IPS-18c (cell line): ENCODE data around the gene DEDD2.

Experiments used
- H3K4me3 ChIP-seq: 2 replicates; pipeline ENCODE4 v1.7.0; 2013; ENCODE audit warnings: low read depth, mild to moderate bottlenecking, low read length, moderate library complexity; ENCODE audit not compliant: insufficient read depth
- H3K9me3 ChIP-seq: one replicate; pipeline ENCODE4 v1.6.1; 2013; ENCODE audit warnings: mild to moderate bottlenecking, low read length, moderate library complexity; ENCODE audit not compliant: control insufficient read depth, insufficient read depth

The DEDD2 gene

GRCh38 chr19:42234364-42234763, 16.9 kb upstream of the DEDD2 start:
- Histone ChIP-seq H3K9me3 (no peaks in the 10 kb centered on the region), H3K4me3 (no peak overlapping the region)

- no peak overlapping the region for H3K4me3 ChIP-seq
- no peaks in the 10 kb centered on the region for H3K9me3 ChIP-seq
These were observed 16.3 kb upstream of the DEDD2 start for GRCh38 chr19:42233678-42234292.

- Histone ChIP-seq H3K4me3 (no peak overlapping the region), H3K9me3 (no peaks in the 10 kb centered on the region)
These were observed 15.6 kb upstream of the DEDD2 start for GRCh38 chr19:42233106-42233505.

- Histone ChIP-seq H3K4me3 (no peak overlapping the region), H3K9me3 (no peaks in the 10 kb centered on the region)
These were observed 15.0 kb upstream of the DEDD2 start for GRCh38 chr19:42232435-42232834.

- H3K4me3 ChIP-seq, result no peak overlapping the region
- no peaks in the 10 kb centered on the region for H3K9me3 ChIP-seq
These were observed 13.1 kb upstream of the DEDD2 start for GRCh38 chr19:42230571-42230970.

DNA sequence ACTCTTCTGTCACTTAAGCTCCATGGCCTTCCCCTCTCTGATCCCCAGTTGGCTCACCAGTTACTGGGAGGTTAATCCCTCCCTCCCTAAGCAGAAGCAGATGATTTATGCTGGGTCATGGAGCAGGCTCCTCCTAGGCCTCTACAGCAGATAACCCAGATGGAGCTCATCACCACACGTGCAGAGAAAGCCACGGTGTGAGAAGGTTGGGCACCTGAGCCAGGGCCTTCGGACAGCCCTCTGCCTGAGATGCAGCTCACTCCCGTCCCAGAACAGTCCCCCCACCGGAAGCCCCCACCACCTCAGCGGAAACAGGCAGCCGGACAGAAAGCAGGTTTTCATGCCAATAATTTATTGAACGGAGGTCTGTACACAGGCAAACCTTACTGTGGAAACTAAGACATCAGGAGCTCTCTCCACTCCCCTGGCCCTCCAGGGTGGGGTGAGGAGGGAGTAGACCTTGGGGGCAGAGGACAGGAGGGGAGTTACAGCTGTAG, 12.4 kb upstream of the DEDD2 start:
- no peaks in the 10 kb centered on the region for H3K9me3 ChIP-seq
- H3K4me3 ChIP-seq, result no peak overlapping the region

DNA sequence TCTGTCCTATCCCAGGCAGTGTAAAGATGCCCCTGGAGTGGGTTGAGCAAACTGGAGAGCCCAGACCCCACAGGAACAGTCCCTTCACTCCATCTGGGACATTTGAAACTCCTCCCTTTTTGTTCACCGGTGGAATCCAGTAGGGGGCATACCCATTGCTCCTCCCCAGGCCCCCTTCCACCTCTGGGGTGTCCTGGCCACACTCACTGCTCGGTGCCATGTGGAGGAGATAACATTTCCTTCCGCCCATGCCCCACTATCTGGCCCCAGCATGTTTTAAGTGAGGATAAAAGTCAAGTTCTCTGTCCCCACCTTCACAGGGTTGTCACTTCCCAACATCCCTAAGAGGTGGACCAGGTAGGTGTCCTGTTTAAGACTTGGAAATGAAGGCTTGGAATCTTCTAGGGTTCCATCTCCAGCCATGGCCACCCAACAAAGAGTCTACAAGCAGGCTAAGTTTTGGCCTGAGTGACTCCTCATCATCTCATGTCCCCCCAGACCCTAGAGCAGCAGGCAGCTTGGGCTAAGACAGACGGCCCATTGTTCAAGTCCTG, 11.9 kb upstream of the DEDD2 start:
- H3K9me3 ChIP-seq, result no peaks in the 10 kb centered on the region
- H3K4me3 ChIP-seq, result no peak overlapping the region

DNA sequence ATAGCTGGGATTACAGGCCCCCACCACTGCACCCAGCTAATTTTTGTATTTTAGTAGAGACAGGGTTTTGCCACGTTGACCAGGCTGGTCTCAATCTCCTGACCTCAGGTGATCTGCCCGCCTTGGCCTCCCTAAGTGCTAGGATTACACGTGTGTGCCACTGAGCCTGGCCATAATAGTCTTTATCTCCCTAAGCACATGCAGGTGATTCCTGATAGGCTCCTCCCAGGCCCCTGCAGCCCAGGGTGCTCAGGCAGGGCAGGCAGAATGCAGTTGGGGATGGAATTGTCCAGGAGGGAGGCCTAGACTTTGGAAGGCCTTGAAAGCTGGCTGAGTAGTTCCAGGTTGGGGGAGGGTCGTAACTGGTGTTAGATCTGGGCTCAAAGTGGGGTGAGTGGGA, 11.2 kb upstream of the DEDD2 start:
- Histone ChIP-seq H3K9me3 (no peaks in the 10 kb centered on the region), H3K4me3 (no peak overlapping the region)

DNA sequence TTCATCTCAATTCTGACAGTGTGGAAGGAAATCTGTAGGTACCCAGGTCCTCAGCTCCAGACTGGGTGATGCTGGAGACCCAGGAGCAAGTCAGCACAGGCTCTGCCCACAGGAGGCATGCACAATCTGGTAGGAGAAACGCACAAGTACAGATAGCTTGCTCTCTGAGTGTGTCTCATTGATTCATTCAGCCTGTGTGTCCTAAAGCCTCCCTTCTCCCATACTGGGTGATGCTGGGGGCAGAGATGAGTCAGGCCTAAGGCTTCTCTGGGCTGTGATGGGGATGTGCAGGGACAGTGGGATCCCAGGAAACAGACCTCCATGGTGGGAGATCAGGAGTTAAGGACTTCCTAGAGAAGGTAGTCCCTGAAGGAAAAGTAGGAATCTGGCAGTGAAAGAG, 9.4 kb upstream of the DEDD2 start:
- Histone ChIP-seq H3K9me3 (no peaks in the 10 kb centered on the region), H3K4me3 (no peak overlapping the region)

DNA sequence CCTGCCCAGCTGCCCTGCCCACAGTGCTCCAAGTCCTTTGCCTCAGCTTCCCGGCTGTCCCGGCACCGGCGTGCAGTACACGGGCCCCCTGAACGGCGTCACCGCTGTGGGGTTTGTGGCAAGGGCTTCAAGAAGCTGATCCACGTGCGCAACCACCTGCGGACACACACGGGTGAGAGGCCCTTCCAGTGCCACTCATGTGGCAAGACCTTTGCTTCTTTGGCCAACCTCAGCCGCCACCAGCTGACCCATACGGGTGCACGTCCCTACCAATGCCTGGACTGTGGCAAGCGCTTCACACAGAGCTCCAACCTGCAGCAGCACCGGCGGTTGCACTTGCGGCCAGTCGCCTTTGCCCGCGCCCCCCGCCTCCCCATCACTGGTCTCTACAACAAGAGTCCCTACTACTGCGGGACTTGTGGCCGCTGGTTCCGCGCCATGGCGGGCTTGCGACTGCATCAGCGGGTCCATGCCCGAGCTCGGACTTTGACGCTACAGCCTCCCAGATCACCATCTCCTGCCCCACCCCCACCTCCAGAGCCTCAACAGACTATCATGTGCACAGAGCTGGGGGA, 8.3 kb upstream of the DEDD2 start:
- Histone ChIP-seq H3K4me3 (no peak overlapping the region), H3K9me3 (no peaks in the 10 kb centered on the region)

DNA sequence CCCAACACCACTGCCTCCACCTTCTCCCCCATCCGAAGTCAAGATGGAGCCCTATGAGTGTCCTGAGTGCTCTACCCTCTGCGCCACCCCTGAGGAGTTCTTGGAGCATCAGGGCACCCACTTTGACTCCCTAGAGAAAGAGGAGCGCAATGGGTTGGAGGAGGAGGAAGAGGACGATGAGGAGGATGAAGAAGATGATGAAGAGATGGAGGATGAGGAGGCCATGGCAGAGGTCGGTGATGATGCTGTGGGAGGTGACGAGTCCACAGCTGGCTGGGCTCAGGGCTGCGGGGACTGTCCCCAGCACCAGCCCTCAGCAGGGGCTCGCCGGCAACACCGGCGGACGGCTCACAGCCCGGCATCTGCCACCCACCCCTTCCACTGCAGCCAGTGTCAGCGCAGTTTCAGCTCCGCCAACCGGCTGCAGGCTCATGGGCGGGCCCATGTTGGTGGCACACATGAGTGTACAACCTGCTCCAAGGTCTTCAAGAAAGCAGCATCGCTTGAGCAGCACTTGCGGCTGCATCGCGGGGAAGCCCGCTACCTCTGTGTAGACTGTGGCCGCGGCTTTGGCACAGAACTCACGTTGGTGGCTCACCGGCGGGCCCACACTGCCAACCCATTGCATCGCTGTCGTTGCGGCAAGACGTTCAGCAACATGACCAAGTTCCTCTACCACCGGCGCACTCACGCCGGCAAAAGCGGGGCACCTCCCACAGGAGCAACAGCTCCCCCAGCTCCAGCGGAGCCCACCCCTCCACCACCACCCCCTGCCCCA, 7.7 kb upstream of the DEDD2 start:
- Histone ChIP-seq H3K9me3 (no peaks in the 10 kb centered on the region), H3K4me3 (no peak overlapping the region; the same call in 1 of the 2 replicates)

- H3K4me3 ChIP-seq, result peak overlapping the region; percentile 96
- no peaks in the 10 kb centered on the region for H3K9me3 ChIP-seq
These were observed 3.2 kb upstream of the DEDD2 start for GRCh38 chr19:42220751-42221097.

GRCh38 chr19:42219812-42220750, 2.6 kb upstream of the DEDD2 start, which contains the start of gene ZNF526:
Gene ZNF526 (plus strand): TSS chr19:42220312. CDS start chr19:42224404, 4,092 bp downstream.
- peak within 1 kb of the TSS; percentile 96 for H3K4me3 ChIP-seq
- no peaks in the 10 kb centered on the region for H3K9me3 ChIP-seq

DNA sequence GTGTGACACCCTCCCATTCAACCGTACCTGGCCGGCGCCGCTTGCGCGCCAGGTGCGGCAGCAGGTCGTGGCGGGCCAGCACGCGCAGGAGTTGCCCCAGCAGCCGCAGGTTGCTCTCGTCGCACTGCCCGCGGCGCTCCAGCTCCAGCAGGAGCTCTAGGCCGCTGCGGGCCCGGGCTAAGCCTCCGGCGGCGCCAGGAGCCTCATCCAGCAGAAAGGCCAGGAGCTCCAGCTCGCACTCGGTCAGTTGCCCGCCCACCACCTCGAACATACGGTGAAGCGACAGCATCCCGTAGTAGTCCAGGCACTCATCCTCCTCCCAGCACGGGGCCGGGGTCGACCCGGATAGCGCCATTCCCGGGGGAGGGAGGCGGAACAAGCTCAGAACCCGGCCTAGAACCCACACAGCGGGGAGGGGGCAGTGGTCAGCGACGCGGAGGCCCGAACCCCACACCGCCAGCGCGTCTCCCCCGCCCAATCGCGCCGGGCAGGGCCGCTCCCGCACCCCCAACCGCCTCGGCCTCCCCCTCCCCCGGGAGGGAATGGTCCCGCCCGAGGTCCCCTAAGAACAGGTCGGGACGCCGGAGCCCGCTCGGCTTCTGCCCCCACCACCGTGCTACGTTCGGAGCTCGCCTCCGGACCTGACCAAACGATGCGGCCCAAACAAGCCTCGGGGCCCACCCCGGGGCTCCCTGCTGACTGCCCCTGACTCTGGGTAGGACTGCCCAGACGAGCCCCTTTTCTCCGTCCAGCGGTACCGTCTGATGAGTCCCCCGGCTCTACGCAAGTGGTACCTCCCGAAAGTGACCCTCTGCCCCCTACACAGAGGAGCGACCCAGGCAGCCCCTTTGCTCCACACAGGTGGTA, 591 bp downstream of the DEDD2 start:
- Histone ChIP-seq H3K9me3 (no peaks in the 10 kb centered on the region), H3K4me3 (peak overlapping the region; percentile 98)

DNA sequence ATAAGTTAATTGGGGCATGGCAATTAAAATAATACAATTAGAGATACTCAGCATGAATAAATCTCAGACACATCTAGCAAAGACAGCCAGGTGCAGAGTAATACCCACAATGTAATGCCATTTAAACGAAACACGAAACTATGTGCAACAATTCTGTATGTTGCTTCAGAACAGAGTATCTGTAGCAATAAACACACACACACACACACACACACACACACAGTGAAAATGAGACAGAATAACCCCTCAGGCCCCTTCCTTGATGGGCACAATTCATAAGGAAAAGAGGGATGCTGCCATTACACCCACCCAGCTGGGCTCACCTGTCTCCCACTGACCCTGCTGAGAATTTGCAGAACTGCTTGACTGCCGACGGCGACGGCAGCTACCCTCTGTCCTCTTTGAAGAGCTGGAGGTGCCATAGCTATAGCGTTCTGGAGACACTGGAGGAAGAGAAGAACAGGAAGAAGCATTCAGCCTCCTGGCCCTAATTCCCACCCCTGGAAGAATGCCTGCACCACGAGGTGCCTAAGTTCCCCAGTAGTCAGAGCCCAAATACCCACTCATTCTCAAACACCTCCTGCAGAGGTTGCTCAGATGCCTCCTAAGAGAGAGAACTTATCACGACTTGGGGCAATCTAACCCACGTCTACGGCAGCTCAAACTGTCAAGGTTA, 2.5 kb downstream of the DEDD2 start:
- H3K4me3 ChIP-seq, result no peak overlapping the region
- no peaks in the 10 kb centered on the region for H3K9me3 ChIP-seq

- no peaks in the 10 kb centered on the region for H3K9me3 ChIP-seq
- H3K4me3 ChIP-seq, result no peak overlapping the region
These were observed 4.6 kb downstream of the DEDD2 start for GRCh38 chr19:42212886-42213285.
